IMR-90 (cell line): Measurements from ENCODE around the gene CEACAM21. TPM values are rescaled to one million over a fixed set of nuclear protein-coding genes. Genes with fewer than 3 reads are reported as not detected.

Source experiments
- ATAC-seq: fragments of 200-7000 bp; cut with Tn5 transposase; 2 replicates; pipeline ENCODE4 v1.9.1; 2020; ENCODE audit warnings: low read depth, mild to moderate bottlenecking, moderate library complexity
- BruUV-seq: library from RNA; stranded (reverse); fragments of 400-500 nt; replicated peaks from 2 replicates; lab custom pipeline; 2021; lab: Mats Ljungman, UMichigan
- CTCF ChIA-PET: fragments of 300-600 bp; formaldehyde crosslinking; extraction: SDS; loops from one replicate; lab custom pipeline; 2021; ENCODE audit warnings: antibody characterized with exemption; lab: Yijun Ruan, JAX
- POLR2A ChIA-PET: fragments of 300-600 bp; sonication (Branson Sonifier 250); formaldehyde crosslinking; loops from one replicate; lab custom pipeline; 2022; ENCODE audit warnings: antibody characterized with exemption; ENCODE audit not compliant: unreplicated experiment; lab: Charles Lee
- DNase-seq: peaks from one replicate; pipeline ENCODE4 v3.0.0; 2013
- H2AFZ ChIP-seq: replicated peaks from 2 replicates; pipeline ENCODE3; 2013; ENCODE audit warnings: low read length, mild to moderate bottlenecking; ENCODE audit not compliant: poor library complexity
- H2AK5ac ChIP-seq: 2 replicates; pipeline ENCODE4 v1.6.1; 2013; ENCODE audit warnings: low read depth, low read length, inconsistent platforms
- H2AK9ac ChIP-seq: replicated peaks from 2 replicates; pipeline ENCODE3; 2013; ENCODE audit warnings: mild to moderate bottlenecking, low read depth, low read length, moderate library complexity; ENCODE audit not compliant: poor library complexity
- H2BK120ac ChIP-seq: 2 replicates; pipeline ENCODE4 v1.6.1; 2013; ENCODE audit warnings: low read depth, low read length, inconsistent platforms
- H2BK15ac ChIP-seq: 3 replicates; pipeline ENCODE4 v1.6.1; 2013; ENCODE audit warnings: low read depth, low read length, inconsistent platforms
- H2BK20ac ChIP-seq: 2 replicates; pipeline ENCODE4 v1.6.1; 2013; ENCODE audit warnings: low read depth, mild to moderate bottlenecking, inconsistent platforms, low read length, moderate library complexity
- H2BK5ac ChIP-seq: 2 replicates; pipeline ENCODE4 v1.6.1; 2013; ENCODE audit warnings: mild to moderate bottlenecking, low read depth, low read length, inconsistent platforms; ENCODE audit not compliant: poor library complexity, severe bottlenecking
- H3K14ac ChIP-seq: replicated peaks from 2 replicates; pipeline ENCODE4 v1.6.1; 2013; ENCODE audit warnings: low read depth, low read length, inconsistent platforms
- H3K18ac ChIP-seq: 2 replicates; pipeline ENCODE4 v1.6.1; 2013; ENCODE audit warnings: low read depth, low read length, control low read depth
- H3K23ac ChIP-seq: 2 replicates; pipeline ENCODE4 v1.6.1; 2013; ENCODE audit warnings: low read depth, low read length, inconsistent platforms
- H3K27ac ChIP-seq: 2 replicates; pipeline ENCODE4 v1.5.1; 2013; ENCODE audit warnings: mild to moderate bottlenecking, control low read depth, low read length; ENCODE audit not compliant: insufficient read depth
- H3K27me3 ChIP-seq: 2 replicates; pipeline ENCODE4 v1.6.1; 2013; ENCODE audit warnings: low read length; ENCODE audit not compliant: control insufficient read depth, insufficient read depth
- H3K36me3 ChIP-seq: 2 replicates; pipeline ENCODE4 v1.6.1; 2013; ENCODE audit warnings: low read length, mixed read lengths; ENCODE audit not compliant: control insufficient read depth, insufficient read depth
- H3K4ac ChIP-seq: 2 replicates; pipeline ENCODE4 v1.6.1; 2013; ENCODE audit warnings: low read depth, low read length, inconsistent platforms
- H3K4me1 ChIP-seq: 2 replicates; pipeline ENCODE4 v1.6.1; 2013; ENCODE audit warnings: low read length, mixed read lengths; ENCODE audit not compliant: control insufficient read depth, insufficient read depth
- H3K4me2 ChIP-seq: 2 replicates; pipeline ENCODE4 v1.6.1; 2013; ENCODE audit warnings: low read depth, mild to moderate bottlenecking, control low read depth, low read length, moderate library complexity
- H3K4me3 ChIP-seq: 2 replicates; pipeline ENCODE4 v1.5.1; 2013; ENCODE audit warnings: low read depth, mild to moderate bottlenecking, control low read depth, low read length, moderate library complexity; ENCODE audit not compliant: insufficient read depth
- H3K56ac ChIP-seq: 2 replicates; pipeline ENCODE4 v1.6.1; 2013; ENCODE audit warnings: low read length, inconsistent platforms; ENCODE audit not compliant: insufficient read depth; ENCODE audit errors: extremely low read depth
- H3K79me1 ChIP-seq, 2 experiments: 2 replicates each; pipeline ENCODE4 v1.6.1; 2013; ENCODE audit warnings: low read length in 2 of 2, inconsistent platforms in 1 of 2, low read depth in 1 of 2
- H3K9ac ChIP-seq: 2 replicates; pipeline ENCODE4 v1.6.1; 2013; ENCODE audit warnings: low read depth, low read length, control low read depth
- H3K9me1 ChIP-seq: 2 replicates; pipeline ENCODE4 v1.6.1; 2013; ENCODE audit warnings: low read length, inconsistent platforms; ENCODE audit not compliant: insufficient read depth
- H3K9me3 ChIP-seq: 2 replicates; pipeline ENCODE4 v1.6.1; 2013; ENCODE audit warnings: low read length; ENCODE audit not compliant: control insufficient read depth, insufficient read depth
- H4K20me1 ChIP-seq: 2 replicates; pipeline ENCODE4 v1.6.1; 2013; ENCODE audit warnings: low read length, inconsistent platforms; ENCODE audit not compliant: insufficient read depth
- H4K5ac ChIP-seq: 2 replicates; pipeline ENCODE4 v1.6.1; 2013; ENCODE audit warnings: mild to moderate bottlenecking, low read depth, low read length, control low read depth
- H4K8ac ChIP-seq, 2 experiments: 2 replicates each; pipeline ENCODE4 v1.6.1; 2013; ENCODE audit warnings: low read depth in 2 of 2, low read length in 2 of 2, control low read depth in 1 of 2, inconsistent platforms in 1 of 2
- H4K91ac ChIP-seq: 2 replicates; pipeline ENCODE4 v1.6.1; 2013; ENCODE audit warnings: low read depth, low read length, inconsistent platforms; ENCODE audit not compliant: insufficient read depth
- BHLHE40 ChIP-seq: fragments of 150-350 bp; IDR thresholded peaks from 2 replicates; pipeline ENCODE4 v1.6.1; 2016; ENCODE audit warnings: mild to moderate bottlenecking, low read depth, low read length
- CEBPB ChIP-seq: IDR thresholded peaks from 2 replicates; pipeline ENCODE4 v1.6.1; 2012; ENCODE audit warnings: low read depth, low read length, improper control_type of control experiment
- CHD1 ChIP-seq: IDR thresholded peaks from 2 replicates; pipeline ENCODE4 v1.6.1; 2012; ENCODE audit warnings: low read depth, low read length, improper control_type of control experiment
- MAFK ChIP-seq: IDR thresholded peaks from 2 replicates; pipeline ENCODE4 v1.6.1; 2012; ENCODE audit warnings: low read depth, low read length, improper control_type of control experiment
- MAZ ChIP-seq: IDR thresholded peaks from 2 replicates; pipeline ENCODE4 v1.6.1; 2012; ENCODE audit warnings: low read depth, mild to moderate bottlenecking, low read length, improper control_type of control experiment, moderate library complexity, borderline replicate concordance
- NFE2L2 ChIP-seq: fragments of 150-350 bp; IDR thresholded peaks from 2 replicates; pipeline ENCODE4 v1.6.1; 2016; ENCODE audit warnings: low read depth, mild to moderate bottlenecking, low read length
- POLR2A ChIP-seq: IDR thresholded peaks from 2 replicates; pipeline ENCODE4 v1.6.1; 2012; ENCODE audit warnings: mild to moderate bottlenecking, low read depth, low read length
- RAD21 ChIP-seq: IDR thresholded peaks from 2 replicates; pipeline ENCODE4 v1.6.1; 2012; ENCODE audit warnings: low read length, improper control_type of control experiment
- RCOR1 ChIP-seq: IDR thresholded peaks from 2 replicates; pipeline ENCODE4 v1.6.1; 2012; ENCODE audit warnings: mild to moderate bottlenecking, low read length, improper control_type of control experiment; ENCODE audit not compliant: insufficient replicate concordance
- RFX5 ChIP-seq: IDR thresholded peaks from 2 replicates; pipeline ENCODE4 v1.8.0; 2012; ENCODE audit warnings: low read depth, mild to moderate bottlenecking, low read length, moderate library complexity
- SMC3 ChIP-seq: fragments of 150-350 bp; IDR thresholded peaks from 2 replicates; pipeline ENCODE4 v1.6.1; 2016; ENCODE audit warnings: low read depth, mild to moderate bottlenecking, antibody characterized with exemption, low read length, moderate library complexity
- WGBS, 2 experiments: methylation state at CpG; one replicate each; pipeline versions ENCODE4 v1.1.5 to v1.1.7; 2013; ENCODE audit warnings: missing lambda C conversion rate in 2 of 2; ENCODE audit not compliant: insufficient read length in 1 of 2; ENCODE audit errors: extremely low coverage in 2 of 2; 5-methylcytosine and 5-hydroxymethylcytosine counted together
- dilution Hi-C: fragments of 300-500 bp; cut with HindIII; formaldehyde crosslinking; loops from one replicate; pipeline ENCODE4 v1.14.3; 2018; ENCODE audit warnings: low sequenced_read_pairs; ENCODE audit not compliant: unreplicated experiment
- in situ Hi-C: fragments of 300-500 bp; cut with MboI; formaldehyde crosslinking; loops from 3 replicates; pipeline ENCODE4 v1.14.3; 2019; ENCODE audit warnings: low sequenced_read_pairs, inconsistent platforms, mixed read lengths
- intact Hi-C: fragments of 100-400 bp; cut with micrococcal nuclease; formaldehyde crosslinking; loops from 2 replicates; pipeline ENCODE4 v1.10.0; 2022
- polyA plus RNA-seq, 3 experiments: library from polyadenylated mRNA; depleted of rRNA; stranded (reverse); fragments of >200 nt; gene quantifications; 2 replicates each; pipeline ENCODE4 v1.2.3, GENCODE V29; 2012; ENCODE audit warnings: low replicate concordance in 1 of 3
- total RNA-seq: library from RNA; depleted of rRNA; stranded (reverse); fragments of >200 nt; gene quantifications from 2 replicates; pipeline ENCODE4 v1.2.3, GENCODE V29; 2012
- TF ChIP-seq, protein P1 (sequence below): conservative IDR thresholded peaks from 2 replicates; pipeline ENCODE4 v1.5.1; 2012; ENCODE audit warnings: mild to moderate bottlenecking, low read depth, low read length, improper control_type of control experiment
- TF ChIP-seq, protein P2 (sequence below): fragments of 150-350 bp; IDR thresholded peaks from 2 replicates; pipeline ENCODE4 v1.6.1; 2017; ENCODE audit warnings: mild to moderate bottlenecking, antibody characterized with exemption, low read length, low read depth
- TF ChIP-seq, protein P3 (sequence below): fragments of 150-350 bp; IDR thresholded peaks from 2 replicates; pipeline ENCODE4 v1.6.1; 2016; ENCODE audit warnings: low read depth, mild to moderate bottlenecking, low read length, moderate library complexity, borderline replicate concordance

Gene CEACAM21
- total and polyA plus RNA-seq, 2 of the 4 experiments (the other 2 are of a cell fraction) = not detected

DNA sequence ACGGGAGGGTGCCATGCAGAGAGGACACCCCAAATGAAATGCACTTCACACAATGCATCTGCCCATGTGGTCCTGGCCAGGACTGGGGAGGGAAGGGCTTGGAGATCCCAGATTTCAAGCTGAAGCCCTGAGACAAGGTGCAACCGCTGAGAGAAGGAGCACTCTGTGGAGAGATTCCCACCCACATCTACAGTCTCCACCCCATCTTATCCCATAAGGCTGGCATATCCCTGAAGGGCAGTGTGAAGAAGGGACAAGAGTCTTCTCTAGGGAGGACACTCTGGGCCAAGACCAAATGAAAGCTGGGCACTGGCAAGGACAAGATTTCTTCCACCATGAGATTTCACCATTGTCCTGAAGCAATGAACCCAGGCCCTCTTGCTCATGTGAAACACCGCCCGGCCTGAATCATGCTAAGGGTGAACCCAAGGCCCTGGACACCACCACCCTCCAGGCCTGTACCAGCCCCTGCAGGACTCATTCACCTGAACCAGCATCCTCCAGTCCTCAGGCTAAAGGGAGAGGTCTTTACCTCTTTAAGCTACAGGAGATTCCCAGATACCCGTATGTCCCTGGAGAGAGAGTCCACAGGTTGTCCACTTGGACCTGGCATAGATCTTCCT is 30.4 kb downstream of the CEACAM21 start:
- ChIA-PET CTCF (no interaction called here), POLR2A (no interaction called here)
- H2BK5ac ChIP-seq = no peak overlapping the region
- H2AK5ac ChIP-seq = no peak overlapping the region
- H3K4me1 ChIP-seq = no peaks in the 10 kb centered on the region
- ATAC-seq (no peak), DNase-seq (no peak)
- no peak overlapping the region for H3K14ac ChIP-seq
- no peak overlapping the region for H2AFZ ChIP-seq
- H3K4me3 ChIP-seq = no peak overlapping the region
- no peak overlapping the region for H3K4ac ChIP-seq
- H4K8ac ChIP-seq = no peak overlapping the region
- H3K9me3 ChIP-seq = no peaks in the 10 kb centered on the region
- no peak overlapping the region for H2AK9ac ChIP-seq
- H3K27ac ChIP-seq = no peak overlapping the region
- dilution Hi-C loops = no loop called here
- no peaks in the 10 kb centered on the region for H4K20me1 ChIP-seq
- no peak overlapping the region for H3K4me2 ChIP-seq
- BruUV-seq = no TSS peak
- H3K23ac ChIP-seq = no peak overlapping the region
- H3K9ac ChIP-seq = no peak overlapping the region
- peaks cover 3% of the 10 kb centered on the region; the same call in 1 of the 2 replicates for H3K27me3 ChIP-seq
- no peaks in the 10 kb centered on the region for H3K9me1 ChIP-seq
- no peak overlapping the region for H2BK15ac ChIP-seq
- H3K79me1 ChIP-seq = no peaks in the 10 kb centered on the region
- intact Hi-C loops = no loop called here
- H3K56ac ChIP-seq = no peak overlapping the region
- no peak overlapping the region for H2BK120ac ChIP-seq
- H3K36me3 ChIP-seq = no peaks in the 10 kb centered on the region
- in situ Hi-C loops = no loop called here
- no peak overlapping the region for H3K18ac ChIP-seq
- no peak overlapping the region for H4K5ac ChIP-seq
- TF ChIP-seq RCOR1 = no peak
- TF ChIP-seq MAFK = no peak
- TF ChIP-seq CEBPB = no peak
- TF ChIP-seq MAZ = no peak
- no peak for TF ChIP-seq SMC3
- TF ChIP-seq CHD1 = no peak
- TF ChIP-seq BHLHE40 = no peak
- no peak for TF ChIP-seq NFE2L2
- TF ChIP-seq RAD21 = no peak
- TF ChIP-seq, protein P1, sequence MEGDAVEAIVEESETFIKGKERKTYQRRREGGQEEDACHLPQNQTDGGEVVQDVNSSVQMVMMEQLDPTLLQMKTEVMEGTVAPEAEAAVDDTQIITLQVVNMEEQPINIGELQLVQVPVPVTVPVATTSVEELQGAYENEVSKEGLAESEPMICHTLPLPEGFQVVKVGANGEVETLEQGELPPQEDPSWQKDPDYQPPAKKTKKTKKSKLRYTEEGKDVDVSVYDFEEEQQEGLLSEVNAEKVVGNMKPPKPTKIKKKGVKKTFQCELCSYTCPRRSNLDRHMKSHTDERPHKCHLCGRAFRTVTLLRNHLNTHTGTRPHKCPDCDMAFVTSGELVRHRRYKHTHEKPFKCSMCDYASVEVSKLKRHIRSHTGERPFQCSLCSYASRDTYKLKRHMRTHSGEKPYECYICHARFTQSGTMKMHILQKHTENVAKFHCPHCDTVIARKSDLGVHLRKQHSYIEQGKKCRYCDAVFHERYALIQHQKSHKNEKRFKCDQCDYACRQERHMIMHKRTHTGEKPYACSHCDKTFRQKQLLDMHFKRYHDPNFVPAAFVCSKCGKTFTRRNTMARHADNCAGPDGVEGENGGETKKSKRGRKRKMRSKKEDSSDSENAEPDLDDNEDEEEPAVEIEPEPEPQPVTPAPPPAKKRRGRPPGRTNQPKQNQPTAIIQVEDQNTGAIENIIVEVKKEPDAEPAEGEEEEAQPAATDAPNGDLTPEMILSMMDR = no peak
- no peak for TF ChIP-seq POLR2A
- no peak for TF ChIP-seq RFX5
- TF ChIP-seq, protein P2, sequence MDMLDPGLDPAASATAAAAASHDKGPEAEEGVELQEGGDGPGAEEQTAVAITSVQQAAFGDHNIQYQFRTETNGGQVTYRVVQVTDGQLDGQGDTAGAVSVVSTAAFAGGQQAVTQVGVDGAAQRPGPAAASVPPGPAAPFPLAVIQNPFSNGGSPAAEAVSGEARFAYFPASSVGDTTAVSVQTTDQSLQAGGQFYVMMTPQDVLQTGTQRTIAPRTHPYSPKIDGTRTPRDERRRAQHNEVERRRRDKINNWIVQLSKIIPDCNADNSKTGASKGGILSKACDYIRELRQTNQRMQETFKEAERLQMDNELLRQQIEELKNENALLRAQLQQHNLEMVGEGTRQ = no peak
- TF ChIP-seq, protein P3, sequence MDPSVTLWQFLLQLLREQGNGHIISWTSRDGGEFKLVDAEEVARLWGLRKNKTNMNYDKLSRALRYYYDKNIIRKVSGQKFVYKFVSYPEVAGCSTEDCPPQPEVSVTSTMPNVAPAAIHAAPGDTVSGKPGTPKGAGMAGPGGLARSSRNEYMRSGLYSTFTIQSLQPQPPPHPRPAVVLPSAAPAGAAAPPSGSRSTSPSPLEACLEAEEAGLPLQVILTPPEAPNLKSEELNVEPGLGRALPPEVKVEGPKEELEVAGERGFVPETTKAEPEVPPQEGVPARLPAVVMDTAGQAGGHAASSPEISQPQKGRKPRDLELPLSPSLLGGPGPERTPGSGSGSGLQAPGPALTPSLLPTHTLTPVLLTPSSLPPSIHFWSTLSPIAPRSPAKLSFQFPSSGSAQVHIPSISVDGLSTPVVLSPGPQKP = no peak
- WGBS, 2 experiments = no CpG with 5 or more reads among the region's 5 CpGs
- no peak overlapping the region for H2BK20ac ChIP-seq
- H4K91ac ChIP-seq = no peak overlapping the region
